ENCODE results near the gene HCFC1R1. TPM values are rescaled to one million over a fixed set of nuclear protein-coding genes. Genes with fewer than 3 reads are reported as not detected.

The HCFC1R1 gene
- total RNA-seq, 1 experiment from 2014 or later: 61.3 TPM

DNA sequence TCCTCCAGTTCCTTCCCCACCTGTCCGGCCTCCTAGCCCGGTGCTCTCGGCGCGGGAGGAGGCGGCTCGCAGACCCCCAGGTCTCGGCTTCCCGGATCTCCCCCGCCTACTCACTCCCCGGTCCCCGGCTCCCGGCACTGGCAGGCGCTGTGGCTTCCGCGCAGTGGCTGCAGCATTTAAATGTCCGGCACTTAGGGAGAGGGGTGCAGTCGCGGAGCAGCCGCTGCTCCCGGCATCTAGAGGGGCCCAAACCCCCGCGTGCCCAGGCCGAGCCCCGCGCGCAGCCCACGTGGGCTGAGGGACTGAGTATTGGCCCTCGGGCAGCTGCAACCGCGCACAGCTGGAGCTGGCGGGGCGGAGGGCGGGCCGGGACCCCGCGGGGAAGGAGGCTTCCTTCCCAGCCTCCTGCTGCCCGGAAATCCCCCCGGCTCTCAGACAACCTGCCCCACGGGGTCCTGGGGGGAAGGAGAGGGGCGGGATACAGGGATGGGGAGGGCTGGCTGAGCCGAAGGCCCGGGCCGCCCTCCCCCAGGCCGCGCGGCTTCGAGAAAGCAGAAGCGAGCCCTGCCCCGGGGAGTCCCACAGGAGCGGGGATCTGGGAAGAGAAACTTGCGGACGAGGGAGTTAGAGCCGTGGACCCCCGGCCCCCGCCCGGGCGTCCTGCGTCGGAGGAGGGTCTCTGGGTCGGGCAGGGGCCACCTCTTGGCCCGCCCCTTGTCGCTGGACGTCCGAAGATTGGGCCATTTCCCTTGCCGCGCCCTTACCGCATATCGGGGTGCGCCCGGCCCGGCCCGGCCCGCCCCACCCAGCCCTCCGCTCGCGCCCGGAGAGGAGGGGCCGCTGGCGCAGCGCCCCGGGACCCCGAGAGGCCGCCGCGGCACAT lies 22.3 kb upstream of the HCFC1R1 start, which contains the start of gene MMP25:
Gene MMP25 (plus strand): TSS at position 804 of the 883 bp plus-strand sequence. CDS start 357 bp downstream, outside the sequence.
- H3K23me2 ChIP-seq (ENCODE audit: insufficient read length, low read depth, low read length, poor library complexity, severe bottlenecking): peaks cover 20% of the 10 kb centered on the region
- Mint-ChIP-seq H3K4me3 (peak within 1 kb of the TSS; percentile 79 to 91), H3K27me3 (ENCODE audit: low read depth) (peaks cover 65% of the 10 kb centered on the region), H3K27ac (peak within 1 kb of the TSS in 1 of 3 experiments; percentile 52; a peak in 1 of 7 replicates), H3K4me1 (peaks cover 3 to 12% of the 10 kb centered on the region in 2 experiments; a peak in 3 of 4 replicates), H3K9me3 (peaks cover 0 to 3% of the 10 kb centered on the region in 2 experiments; a peak in 2 of 5 replicates), H3K36me3 (ENCODE audit: insufficient read depth in 1 of 3, low read depth in 3 of 3) (peaks cover 5 to 20% (median 20%) of the 10 kb centered on the region in 3 experiments)
- H3K79me1 ChIP-seq (ENCODE audit: insufficient read depth, low read depth, low read length, poor library complexity, severe bottlenecking): no peaks in the 10 kb centered on the region
- DNase-seq: peak; percentile 66
- H3K23ac ChIP-seq (ENCODE audit: insufficient read length, low read depth, low read length): no peak within 1 kb of the TSS
- no peak within 1 kb of the TSS for H4K91ac ChIP-seq (ENCODE audit: insufficient read length, low read depth, low read length)
- no peak within 1 kb of the TSS for H2BK12ac ChIP-seq (ENCODE audit: insufficient read length, low read depth, low read length)
- no peaks in the 10 kb centered on the region for H4K20me1 ChIP-seq (ENCODE audit: control insufficient read depth, insufficient read depth, insufficient read length)
- no peak within 1 kb of the TSS for H2BK5ac ChIP-seq (ENCODE audit: insufficient read length, low read length)
- no peaks in the 10 kb centered on the region for H3K27me3 ChIP-seq (ENCODE audit: insufficient read depth, low read length)
- no peak within 1 kb of the TSS for H2AK5ac ChIP-seq (ENCODE audit: insufficient read length, low read length)
- H2AFZ ChIP-seq (ENCODE audit: low read length): no peak within 1 kb of the TSS
- no peak within 1 kb of the TSS for H3K56ac ChIP-seq (ENCODE audit: insufficient read length, low read depth, low read length)
- no peak within 1 kb of the TSS for H4K8ac ChIP-seq (replicated peaks; ENCODE audit: insufficient read length, low read depth, low read length)
- H2BK120ac ChIP-seq (ENCODE audit: low read depth, low read length, poor library complexity, severe bottlenecking): no peak within 1 kb of the TSS
- no peaks in the 10 kb centered on the region for H3K9me3 ChIP-seq (ENCODE audit: control insufficient read depth, low read depth, low read length)
- no peak within 1 kb of the TSS for H4K5ac ChIP-seq (ENCODE audit: insufficient read length, low read depth, low read length)
- no peak within 1 kb of the TSS for H2BK15ac ChIP-seq (ENCODE audit: low read depth, low read length)
- H3K4me1 ChIP-seq (ENCODE audit: insufficient read depth, low read length): no peaks in the 10 kb centered on the region
- H2BK20ac ChIP-seq (ENCODE audit: low read depth, low read length, poor library complexity, severe bottlenecking): no peak within 1 kb of the TSS
- H3K27ac ChIP-seq (ENCODE audit: insufficient read length, low read depth, low read length): no peak within 1 kb of the TSS
- peak within 1 kb of the TSS; percentile 83 for H3K18ac ChIP-seq (ENCODE audit: insufficient read length, low read depth, low read length)
- H3T11ph ChIP-seq (ENCODE audit: low read length): no peak within 1 kb of the TSS
- TF ChIP-seq, protein P1, sequence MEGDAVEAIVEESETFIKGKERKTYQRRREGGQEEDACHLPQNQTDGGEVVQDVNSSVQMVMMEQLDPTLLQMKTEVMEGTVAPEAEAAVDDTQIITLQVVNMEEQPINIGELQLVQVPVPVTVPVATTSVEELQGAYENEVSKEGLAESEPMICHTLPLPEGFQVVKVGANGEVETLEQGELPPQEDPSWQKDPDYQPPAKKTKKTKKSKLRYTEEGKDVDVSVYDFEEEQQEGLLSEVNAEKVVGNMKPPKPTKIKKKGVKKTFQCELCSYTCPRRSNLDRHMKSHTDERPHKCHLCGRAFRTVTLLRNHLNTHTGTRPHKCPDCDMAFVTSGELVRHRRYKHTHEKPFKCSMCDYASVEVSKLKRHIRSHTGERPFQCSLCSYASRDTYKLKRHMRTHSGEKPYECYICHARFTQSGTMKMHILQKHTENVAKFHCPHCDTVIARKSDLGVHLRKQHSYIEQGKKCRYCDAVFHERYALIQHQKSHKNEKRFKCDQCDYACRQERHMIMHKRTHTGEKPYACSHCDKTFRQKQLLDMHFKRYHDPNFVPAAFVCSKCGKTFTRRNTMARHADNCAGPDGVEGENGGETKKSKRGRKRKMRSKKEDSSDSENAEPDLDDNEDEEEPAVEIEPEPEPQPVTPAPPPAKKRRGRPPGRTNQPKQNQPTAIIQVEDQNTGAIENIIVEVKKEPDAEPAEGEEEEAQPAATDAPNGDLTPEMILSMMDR (conservative IDR thresholded peaks at IDR 0.05): no peak
- peak within 1 kb of the TSS; percentile 87 for H3K4me2 ChIP-seq (ENCODE audit: insufficient read depth, insufficient read length, low read length)
- H3K14ac ChIP-seq (ENCODE audit: insufficient read depth, low read length): peak within 1 kb of the TSS; percentile 78
- H3K9ac ChIP-seq (ENCODE audit: extremely low read depth, insufficient read length, low read length): peak within 1 kb of the TSS; percentile 88
- no CpG with 5 or more reads among the region's 86 CpGs for WGBS (ENCODE audit: extremely low coverage, insufficient read length, low lambda C conversion rate)
- no peaks in the 10 kb centered on the region for H3K79me2 ChIP-seq (ENCODE audit: insufficient read depth, low read length)
- no peak within 1 kb of the TSS for H3K4ac ChIP-seq (ENCODE audit: low read depth, low read length)

All from H9 (cell line).